Stimulated activated CD8-positive, alpha-beta memory T cell treated with anti-CD3 and anti-CD28 coated beads, Interleukin-4, amount 100 ng/mL, for 4 hours (primary cell): ENCODE measurements around the gene PARP3.
A peak's percentile ranks its signal among the peaks of the same experiment; 100 is the strongest.
"Not testable (repeated sequence)": the region's sequence is repeated elsewhere in the genome, so short reads cannot be mapped to it uniquely, and the experiment has no call there.

Experiments
- DNase-seq, 2 donors: peaks; one replicate each; pipeline ENCODE4 v3.0.0-alpha.2; 2020; ENCODE audit warnings: low read depth in 2 of 2, low spot score in 1 of 2

The PARP3 gene

DNA sequence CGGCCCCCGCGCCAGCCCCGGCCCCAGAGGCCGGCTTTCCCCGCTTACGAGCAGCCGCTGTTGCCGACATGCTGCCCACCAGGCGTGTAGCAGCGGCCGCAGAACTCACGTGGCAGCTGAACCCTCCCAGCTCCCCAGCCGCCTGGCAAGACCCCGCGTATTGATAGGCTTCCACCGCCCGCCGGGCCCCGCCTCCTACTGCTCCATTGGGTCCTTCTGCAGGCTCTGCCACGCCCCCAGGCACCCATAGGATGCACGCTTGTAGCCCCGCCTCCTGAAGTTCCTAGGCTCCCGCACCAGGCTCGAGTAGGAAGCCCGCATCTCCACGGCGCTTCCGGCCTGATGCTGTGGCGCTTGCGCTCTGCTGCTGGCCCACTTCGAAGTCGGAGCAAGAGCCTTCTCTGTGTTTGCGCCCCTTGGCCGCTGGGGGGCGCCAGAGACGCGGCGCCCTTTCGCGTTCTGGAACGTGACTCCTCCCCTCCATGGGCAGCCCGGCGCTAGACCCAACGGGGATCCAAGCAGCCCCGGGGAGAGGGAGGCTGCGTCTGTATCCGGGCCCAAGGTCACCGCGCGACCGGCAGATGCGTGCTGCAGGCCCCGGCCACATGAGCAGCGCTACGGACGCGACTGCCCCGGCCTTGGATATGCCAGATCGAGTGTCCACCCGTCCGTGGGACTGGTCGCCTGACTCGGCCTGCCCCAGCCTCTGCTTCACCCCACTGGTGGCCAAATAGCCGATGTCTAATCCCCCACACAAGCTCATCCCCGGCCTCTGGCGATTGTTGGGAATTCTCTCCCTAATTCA lies at the start of gene PARP3, which contains the start of gene RRP9:
PARP3 (plus strand) TSS at position 566 of the 805 bp plus-strand sequence. CDS start 993 bp downstream, outside the sequence.
RRP9 (minus strand) TSS at position 107 of the 805 bp plus-strand sequence; CDS start at position 70, 37 bp downstream.
- DNase-seq: peak; percentile 99 to 100

DNA sequence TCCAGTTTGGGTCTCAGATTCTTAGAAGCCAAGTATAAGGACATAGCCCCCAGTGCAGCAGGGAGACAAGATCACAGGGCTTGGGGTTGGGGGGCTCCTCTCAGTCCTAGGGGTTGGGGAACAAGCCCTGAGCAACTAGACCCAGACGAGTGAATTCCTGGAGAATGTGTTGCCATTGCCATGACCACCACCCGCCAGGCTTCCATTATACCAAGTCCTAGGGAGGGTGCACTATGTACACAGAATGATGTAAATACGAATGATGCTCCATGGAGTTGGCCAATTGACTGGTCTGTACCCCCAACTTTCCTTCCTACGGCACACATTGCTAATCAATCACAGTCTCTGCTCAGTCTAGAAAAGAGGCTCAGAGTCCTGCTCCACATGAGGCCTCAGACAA lies 47.8 kb upstream of the PARP3 start:
- DNase-seq: no peak

DNA sequence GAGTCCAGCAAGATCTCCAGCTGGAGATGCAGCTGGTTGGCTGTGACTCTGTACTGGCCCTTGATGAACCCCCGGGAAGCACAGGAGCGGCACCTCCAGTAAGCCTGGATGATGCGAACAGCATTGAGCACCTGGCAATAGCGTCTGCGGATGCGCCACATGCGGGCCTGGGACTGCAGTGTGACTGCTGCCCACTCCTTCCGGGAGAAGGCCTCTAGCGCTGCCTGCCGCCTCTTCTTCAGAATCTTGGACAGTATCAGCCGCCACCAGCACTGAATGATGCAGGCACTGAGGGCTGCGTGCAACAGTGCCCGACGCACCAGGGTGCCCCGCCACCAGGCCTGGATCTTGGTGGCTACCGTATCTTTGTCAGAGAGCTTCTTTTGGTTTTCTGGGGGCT lies 47.2 kb upstream of the PARP3 start:
- no peak for DNase-seq

DNA sequence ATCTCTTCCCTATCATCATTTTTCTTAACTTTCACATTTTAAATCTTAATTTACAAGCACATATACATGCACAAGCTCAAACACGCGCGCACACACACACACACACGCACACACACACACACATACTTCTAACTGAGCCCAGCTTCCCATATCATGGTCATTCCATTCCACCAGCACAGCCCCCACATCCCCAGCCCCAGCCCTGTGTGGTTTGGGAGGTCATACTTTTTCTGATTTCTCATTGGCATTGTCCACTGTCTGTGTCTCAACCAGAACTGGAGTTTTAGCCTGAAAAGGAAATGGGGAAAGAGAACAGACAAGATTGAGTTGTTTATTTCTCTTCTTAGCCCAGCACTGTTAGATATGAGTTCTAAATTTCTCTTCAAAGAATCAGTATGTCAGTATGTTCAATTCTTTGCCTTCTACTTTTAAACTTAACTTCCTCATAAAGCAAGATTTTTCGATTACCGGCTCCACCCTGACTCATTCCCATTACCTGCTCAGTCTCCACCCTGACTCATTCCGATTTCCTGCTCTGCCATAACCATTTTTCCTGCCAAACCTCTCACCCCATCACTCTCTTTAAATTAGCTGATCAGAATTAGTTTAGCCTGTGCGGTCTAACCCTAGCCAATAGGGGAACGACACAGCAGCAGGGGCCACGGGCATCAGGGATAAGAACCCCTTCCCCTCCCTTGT lies 45.4 kb upstream of the PARP3 start:
- no peak for DNase-seq

DNA sequence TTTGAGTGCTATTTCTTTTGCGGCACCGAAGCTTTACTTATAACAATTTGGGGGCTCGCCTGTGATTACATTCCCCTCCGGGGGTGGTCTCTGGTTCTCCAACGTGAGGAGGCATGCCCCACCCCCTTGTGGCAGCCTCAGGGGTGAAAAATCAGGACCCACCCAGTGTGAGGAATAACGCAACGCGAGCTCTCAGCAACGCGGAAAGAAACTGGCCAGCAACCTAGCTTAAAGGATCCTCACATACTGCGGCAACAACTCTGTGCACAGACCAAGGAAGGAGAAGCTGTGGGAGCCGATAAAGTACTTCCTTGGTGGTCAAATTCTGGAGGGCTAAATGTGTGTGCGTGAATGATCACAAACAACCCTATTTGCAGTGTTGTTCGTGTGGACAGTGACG lies 44.8 kb upstream of the PARP3 start:
- no peak for DNase-seq

DNA sequence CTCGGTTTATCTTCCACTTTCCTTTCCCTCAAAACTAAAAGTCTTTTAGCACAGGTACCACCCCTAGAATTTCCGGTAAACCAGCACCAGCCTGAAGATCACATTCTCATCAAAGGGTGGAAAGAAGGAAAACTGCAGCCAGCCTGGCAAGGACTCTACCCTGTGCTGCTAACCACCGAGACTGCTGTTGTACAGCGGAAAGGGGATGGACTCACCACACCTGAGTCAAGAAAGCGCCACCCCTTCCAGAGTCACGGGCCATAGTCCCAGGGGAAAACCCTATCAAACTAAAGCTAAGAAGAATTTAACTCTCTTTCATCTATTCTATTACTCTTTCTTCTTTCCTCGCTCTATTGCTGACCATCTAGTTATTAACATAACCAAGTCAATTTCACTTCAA lies 42.1 kb upstream of the PARP3 start:
- not testable (repeated sequence) for DNase-seq

DNA sequence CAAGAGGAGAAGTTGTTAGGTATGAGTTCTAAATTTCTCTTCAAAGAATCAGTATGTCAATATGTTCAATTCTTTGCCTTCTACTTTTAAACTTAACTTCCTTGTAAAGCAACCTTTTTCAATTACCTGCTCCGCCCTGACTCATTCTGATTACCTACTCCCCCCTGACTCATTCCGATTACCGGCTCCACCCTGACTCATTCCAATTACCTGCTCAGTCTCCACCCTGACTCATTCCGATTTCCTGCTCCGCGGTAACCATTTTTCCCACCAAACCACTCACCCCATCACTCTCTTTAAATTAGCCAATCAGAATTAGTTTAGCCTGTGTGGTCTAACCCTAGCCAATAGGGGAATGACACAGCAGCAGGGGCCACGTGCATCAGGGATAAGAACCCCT lies 39.8 kb upstream of the PARP3 start:
- not testable (repeated sequence) for DNase-seq

DNA sequence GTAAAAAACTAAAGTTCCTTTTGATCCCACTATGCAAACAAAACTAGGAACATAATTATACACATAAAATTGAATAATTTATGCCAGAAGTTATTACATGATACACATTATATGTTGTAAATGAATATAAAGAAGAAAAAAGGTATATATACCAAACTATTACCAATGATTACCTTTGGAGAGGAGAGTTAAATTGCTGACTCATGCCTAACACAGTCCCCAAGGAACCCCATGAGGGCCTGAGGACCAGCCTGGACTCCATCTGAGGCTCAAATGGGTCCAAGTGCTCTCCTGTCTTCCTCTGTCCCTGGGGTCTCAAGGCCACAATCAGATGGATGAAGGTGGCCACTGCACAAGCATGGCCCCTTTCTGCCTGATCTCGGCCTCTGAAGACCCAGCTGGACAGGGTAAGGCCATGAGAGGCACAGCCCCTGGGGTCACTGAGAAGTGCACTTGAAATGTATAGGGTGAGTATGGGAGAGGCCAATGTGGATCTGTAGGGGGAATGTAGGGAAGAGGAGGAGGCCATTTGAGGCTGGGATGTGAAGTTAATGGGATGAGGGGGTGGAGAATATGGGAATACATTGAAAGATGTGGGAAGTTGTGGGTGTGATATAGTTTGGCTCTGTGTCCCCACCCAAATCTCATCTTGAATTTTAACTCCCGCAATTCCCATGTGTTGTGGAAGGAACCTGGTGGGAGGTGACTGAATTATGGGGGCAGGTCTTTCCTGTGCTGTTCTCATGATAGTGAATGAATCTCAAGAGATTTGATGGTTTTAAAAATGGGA lies 37.9 kb upstream of the PARP3 start:
- DNase-seq: no peak

DNA sequence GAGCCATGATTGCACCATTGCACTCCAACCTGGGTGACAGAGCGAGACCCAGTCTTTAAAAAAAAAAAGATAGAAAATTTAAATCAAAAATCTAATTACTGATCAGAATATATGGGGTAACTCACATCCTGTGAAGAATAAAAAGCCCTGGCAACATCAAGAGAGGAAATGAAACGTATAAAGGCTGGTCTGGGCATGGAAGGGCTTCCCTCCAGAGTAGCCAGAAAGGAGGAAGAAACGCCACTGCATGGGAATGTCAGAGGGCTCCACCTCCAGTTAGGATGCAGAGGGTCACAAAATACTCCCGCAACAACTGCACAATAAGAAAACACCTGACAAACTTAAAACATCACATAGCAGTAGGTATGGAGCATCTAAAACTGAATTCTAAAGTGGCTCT lies 34.1 kb upstream of the PARP3 start:
- no peak for DNase-seq

DNA sequence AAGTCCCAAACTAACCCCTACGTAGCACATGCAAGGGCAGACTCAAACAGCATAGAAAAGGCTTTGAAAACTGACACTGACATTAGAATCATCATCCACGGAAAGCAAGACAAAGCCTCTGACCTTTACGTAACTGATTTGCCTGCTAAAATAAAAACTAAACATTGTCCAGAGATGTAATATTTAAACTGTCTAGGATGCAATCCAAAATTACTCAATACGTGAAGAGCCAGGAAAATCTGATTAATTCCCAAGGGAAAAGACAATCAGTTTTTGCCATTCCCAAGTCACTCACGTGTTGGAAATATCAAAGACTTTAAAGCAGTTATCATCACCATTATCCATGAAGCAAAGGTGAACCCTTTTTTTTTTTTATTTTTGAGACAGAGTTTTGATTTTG lies 25.7 kb upstream of the PARP3 start:
- no peak for DNase-seq

DNA sequence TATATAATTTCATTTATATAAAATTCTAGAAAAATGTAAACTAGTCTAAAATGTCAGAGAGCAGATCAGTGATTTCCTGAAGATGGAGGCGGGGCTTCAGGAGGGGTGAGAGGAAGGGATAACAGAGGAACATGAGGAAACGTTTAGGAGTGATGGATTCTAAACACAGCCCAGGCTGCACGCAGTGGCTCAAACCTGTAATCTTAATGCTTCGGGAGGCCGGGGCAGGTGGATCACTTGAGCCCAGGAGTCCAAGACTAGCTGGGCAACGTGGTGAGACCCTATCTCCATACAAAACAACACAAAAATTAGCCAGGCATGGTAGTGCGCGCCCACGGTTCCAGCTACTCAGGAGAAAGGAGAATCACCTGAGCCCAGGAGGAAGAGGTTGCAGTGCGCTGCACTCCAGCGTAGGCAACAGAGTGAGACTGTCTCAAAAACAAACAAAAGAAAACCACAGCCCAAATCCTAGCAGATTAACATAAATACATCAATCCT lies 21.0 kb upstream of the PARP3 start:
- DNase-seq: no peak

DNA sequence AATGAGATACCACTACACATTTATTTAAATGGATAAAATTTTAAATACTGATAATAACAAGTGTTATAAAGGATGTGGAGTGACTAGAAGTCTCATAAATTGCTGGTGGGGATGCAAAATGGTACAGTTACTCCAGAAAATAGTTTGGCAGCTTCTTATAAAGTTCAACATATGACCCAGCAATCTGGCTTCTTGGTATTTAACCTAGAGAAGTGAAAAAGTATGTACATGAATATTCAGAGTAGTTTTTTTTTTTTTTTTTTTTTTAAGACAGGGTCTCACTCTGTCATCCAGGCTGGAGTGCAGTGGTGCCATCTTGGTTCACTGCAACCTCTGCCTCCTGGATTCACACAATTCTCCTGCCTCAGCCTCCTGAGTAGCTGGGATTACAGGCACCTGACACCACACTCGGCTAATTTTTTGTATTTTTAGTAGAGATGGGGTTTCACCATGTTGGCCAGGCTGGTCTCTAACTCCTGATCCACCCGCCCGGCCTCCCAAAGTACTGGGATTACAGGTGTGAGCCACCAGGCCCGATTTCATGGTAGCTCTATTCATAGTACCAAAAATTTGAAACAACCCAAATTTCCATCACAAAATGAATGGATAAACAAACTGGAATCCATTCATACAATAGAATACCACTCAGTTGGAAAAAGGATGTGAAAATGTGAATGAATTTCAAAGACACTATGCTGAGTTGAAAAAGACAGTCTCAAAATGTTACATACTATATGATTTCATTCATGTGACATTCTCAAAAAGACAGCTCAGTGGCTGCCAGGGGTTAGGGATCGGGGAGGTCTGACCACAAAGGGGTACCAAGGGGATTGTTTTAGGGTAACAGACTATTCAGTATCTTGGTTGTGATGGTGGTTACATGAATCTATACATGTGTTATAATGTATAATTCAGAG lies 14.8 kb upstream of the PARP3 start:
- no peak for DNase-seq

DNA sequence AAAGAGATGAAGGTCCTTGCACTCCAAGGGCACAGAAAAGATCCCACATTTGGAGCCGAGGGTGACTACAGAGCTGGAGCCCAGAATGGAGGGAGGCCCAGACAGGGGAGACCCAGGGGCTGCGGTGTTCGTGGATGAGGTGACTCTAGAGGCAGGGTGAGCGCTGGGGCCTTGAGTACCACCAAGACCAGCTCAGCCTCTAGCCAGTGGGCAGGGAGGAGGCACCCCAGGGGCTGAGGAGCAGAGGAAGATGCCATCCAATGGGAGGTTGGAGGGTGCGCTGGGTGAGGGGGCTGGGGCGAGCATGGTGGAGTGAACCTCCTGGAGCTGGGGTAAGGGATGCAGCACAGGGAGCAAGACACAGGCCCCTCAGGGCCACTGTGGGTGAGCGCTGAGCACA lies 13.7 kb upstream of the PARP3 start:
- DNase-seq: no peak

DNA sequence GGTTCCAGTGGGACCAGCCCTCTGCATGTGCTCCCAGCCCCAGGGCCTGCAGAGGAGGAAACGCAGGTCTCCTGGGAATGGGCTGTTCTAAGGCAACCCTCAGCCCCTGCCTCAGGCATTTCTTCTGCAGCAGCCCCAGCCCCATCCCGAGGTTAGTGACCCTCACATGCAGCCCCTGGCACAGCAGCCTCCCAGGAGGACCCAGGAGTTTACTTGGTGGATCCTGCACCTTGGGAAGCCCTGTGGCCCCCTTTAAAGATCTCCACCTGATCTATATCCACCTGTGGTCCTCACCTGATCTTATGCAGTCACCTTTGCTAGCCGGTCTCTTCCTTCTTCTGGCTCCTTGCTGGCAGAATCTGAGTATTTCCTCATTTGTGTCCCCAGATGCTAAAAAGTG lies 13.2 kb upstream of the PARP3 start:
- not testable (repeated sequence) for DNase-seq

DNA sequence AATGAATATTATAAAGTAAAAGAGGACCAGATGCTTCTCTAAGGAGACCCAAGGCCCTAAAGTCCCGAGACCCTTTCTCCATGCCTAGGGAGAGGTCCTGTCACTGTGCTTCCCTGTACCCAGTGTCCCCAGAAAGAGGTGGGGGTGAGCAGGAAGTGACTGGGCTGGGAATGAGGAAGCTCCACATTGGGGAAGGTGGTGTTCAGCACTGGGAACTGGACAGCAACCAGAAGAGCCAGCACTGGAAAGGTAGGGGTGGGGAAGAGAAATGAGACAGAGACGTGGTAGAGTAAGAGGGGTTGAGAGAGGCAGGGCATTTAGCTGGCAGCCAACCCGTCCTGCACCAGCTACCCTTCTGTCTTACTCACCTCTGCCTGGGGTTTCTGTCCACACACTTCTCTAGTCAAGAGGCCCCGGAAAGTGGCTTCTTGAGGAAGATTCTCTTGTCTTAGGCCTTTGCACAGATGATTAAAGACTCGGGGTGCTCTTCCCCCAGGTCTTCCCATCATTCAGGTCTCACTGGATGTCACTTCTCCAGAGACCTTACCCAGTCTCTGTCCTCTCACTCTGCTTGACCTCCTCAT lies 12.7 kb upstream of the PARP3 start:
- DNase-seq: no peak

DNA sequence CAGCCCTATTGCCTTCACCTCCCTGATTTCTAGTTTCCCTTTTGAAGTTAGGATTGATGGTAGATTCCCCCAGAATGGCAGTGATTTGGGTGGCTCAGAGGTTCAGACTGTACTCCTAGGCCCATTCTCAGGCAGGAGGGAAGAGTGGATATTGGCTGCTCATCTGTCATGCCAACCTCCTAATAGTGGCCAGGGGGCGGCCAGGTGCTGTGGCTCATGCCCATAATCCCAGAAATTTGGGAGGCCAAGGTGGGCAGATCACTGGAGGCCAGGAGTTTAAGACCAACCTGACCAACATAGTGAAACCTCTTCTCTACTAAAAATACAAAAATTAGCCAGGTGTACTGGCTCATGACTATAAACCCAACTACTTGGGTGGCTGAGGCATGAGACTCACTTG lies 11.7 kb upstream of the PARP3 start:
- no peak for DNase-seq

DNA sequence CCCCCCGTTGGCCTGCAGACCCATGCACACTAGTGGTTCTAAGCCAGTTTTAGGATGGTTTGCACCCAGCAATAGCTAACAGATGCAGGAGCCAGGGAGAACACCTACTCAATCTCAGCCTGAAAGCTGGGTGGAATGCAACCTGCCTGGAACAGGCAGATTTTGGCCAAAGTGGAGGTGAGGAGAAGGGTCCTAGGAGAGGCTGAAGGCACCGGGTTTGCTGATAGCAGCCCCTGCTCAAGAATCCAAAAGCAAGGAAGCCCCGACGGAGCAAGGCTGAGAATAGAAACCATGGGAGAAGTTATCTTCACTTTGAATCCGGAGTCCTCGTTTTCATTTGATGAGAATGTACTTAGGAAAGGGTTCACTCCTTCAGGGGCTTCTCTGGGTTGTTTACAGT lies 10.4 kb upstream of the PARP3 start:
- no peak for DNase-seq

DNA sequence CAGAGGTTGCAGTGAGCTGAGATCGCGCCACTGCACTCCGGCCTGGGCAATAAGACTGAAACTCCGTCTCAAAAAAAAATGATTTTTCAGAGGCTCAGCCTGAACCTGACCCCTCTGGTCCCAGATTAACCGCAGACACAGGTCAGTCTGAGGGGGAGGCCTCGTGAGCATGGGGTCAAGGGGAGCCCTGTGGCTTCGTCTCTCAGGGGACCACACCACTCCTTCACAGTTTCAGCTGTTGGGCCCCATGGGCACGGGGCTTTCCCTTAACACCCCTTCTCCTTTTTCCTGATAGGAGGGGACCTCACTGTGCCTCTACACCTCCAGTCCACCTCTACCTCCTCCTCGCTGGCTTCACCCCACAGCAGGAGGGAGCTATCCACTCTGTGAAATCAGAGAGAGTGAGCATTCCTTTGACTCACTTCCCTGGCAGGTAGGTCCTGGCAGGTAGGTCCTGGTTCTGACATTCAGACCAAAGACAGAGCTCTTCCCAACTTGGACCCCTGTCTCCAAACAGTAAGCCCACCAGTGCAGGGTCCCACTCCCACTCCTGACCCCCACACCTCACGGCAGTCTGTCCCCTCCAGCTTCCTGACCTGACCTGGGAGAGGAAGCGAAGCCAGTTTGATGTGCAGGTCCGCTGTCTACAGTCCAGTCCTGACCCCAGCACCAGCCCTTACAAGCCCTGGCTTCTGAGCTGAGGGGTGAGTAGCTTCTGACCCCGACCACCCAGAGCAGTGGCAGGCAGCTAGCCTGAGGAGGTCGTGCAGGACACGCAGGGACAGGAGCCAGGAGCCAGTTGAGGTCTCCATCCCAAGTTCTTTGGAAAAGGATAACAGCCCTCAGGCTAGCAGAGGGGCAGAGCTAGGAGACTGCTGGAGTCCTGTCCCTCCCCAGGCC lies 9.4 kb upstream of the PARP3 start:
- no peak for DNase-seq

DNA sequence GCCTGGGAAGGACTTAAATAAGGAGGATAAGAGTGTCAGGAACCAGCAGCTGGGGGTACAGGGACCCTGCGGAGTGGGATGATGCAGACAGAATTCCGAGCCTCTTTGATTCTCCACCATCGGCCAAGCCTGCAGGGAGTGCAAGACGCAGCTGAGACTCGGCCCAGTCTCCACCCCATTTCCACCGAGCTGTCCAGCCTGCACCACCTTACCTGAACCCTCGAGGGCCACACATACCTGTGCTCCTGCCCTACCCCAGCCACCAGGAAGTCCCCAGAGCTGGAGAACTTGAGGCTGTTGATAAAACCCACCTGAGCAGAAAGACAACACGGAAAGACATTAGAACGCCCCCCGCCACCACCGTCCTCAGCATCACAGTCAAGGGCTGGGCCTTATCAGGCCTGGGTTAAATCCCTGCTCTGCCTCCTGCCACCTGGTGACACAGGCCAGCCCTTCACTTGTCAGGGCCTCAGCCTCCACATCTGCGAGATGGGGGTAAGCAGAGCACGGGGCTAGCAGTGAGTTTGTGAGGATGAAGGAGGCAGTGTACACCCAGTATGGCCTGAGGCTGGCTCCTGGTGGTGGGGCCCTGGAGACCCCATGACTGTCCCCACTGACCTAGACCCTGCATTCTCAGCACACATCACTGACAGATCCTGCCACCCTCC lies 8.6 kb upstream of the PARP3 start:
- DNase-seq: no peak
